Measurements from ENCODE around the gene GUCY2D.
"Not testable (repeated sequence)": the region's sequence is repeated elsewhere in the genome, so short reads cannot be mapped to it uniquely, and the experiment has no call there.

GUCY2D gene

DNA sequence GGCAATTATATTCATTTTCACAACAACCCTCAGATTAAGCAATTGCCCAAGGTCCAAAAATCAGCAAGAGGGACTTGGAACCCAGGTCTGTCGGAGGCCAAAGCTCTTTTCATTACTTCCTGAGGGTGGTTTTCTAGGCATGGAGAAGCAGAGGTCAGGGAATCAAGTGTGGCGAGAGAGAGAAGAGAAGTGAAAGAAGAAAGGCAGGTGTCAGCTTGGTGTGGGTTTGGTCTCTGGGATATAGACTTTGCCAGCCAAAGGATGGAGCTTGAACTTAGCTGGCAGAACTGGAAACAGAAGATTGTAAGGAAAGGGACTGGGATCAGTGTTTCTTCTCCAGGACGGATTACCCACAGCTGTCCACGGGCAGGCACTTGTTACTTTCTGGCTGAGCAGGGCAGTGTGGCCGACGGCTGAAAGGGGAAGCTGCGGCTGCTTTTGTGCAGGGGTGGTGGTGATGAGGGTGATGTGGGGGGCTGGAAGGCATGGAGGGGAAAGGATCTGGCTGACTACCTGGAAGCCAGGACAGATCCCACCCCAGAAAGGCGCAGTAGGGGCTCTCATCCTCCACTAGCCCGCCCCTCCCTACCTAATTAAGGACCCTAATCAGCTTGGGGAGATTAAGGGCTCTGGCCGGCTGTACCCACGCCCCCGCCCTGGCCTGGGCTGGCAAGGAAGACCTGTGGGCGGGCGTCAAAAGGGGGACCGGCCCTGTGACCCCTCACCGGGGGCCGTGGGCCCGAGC lies at the start of gene GUCY2D:
GUCY2D (plus strand) TSS at position 640 of the 745 bp plus-strand sequence. CDS start 433 bp downstream, outside the sequence.
- no peak for DNase-seq (ENCODE audit: low read depth)
- H3K4me3 ChIP-seq (ENCODE audit: low read length): no peak within 1 kb of the TSS
- TF ChIP-seq, protein P1, sequence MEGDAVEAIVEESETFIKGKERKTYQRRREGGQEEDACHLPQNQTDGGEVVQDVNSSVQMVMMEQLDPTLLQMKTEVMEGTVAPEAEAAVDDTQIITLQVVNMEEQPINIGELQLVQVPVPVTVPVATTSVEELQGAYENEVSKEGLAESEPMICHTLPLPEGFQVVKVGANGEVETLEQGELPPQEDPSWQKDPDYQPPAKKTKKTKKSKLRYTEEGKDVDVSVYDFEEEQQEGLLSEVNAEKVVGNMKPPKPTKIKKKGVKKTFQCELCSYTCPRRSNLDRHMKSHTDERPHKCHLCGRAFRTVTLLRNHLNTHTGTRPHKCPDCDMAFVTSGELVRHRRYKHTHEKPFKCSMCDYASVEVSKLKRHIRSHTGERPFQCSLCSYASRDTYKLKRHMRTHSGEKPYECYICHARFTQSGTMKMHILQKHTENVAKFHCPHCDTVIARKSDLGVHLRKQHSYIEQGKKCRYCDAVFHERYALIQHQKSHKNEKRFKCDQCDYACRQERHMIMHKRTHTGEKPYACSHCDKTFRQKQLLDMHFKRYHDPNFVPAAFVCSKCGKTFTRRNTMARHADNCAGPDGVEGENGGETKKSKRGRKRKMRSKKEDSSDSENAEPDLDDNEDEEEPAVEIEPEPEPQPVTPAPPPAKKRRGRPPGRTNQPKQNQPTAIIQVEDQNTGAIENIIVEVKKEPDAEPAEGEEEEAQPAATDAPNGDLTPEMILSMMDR (conservative IDR thresholded peaks at IDR 0.05; ENCODE audit: low read length): no peak

DNA sequence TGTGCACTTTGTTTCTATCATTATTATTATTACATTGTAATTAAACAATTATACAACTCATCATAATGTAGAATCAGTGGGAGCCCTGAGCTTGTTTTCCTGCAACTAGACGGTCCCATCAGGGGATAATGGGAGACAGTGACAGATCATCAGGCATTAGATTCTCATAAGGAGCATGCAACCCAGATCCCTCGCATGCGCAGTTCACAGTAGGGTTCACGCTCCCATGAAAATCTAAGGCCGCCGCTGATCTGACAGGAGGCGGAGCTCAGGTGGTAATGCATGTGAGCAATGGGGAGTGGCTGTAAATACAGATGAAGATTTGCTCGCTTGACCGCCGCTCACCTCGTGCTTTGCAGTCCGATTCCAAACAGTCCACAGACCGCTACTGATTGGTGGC lies 49.1 kb upstream of the GUCY2D start:
- H3K4me3 ChIP-seq (ENCODE audit: low read length); DNase-seq (ENCODE audit: low read depth): not testable (repeated sequence)

DNA sequence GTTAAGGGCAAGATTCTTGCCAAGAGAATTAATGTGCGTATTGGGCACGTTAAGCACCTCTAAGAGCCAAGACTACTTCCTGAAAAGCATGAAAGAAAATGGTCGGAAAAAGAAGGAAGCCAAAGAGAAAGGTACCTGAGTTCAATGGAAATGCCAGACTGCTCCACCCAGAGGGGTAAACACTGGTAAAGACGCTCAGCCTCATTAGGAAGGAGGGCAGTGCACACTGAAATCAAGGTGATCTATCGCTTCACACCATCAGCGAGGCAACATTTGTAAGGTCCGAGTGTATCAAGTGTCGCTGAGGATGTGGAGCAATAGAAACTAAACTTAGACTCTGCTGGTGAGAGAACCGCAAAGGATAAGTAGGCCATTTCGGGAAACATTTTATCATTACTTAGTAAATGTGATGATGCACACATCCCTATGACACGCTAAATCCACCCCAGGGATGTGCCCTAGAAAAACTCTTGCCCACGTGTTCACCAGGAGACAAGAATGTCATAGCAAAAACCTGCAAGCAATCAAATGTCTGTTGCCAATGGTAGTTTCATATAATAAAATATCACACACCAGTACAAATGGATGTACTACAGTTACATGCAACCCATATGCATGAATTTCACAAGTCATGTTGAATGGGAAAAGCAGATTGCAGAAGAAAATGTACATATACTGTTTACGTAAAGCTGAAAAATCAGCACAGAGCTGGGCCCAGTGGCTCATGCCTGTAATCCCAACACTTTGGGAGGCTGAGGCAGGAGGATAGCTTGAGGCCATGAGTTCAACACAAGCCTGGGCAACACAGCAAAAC lies 46.8 kb upstream of the GUCY2D start:
- TF ChIP-seq, protein P1 (conservative IDR thresholded peaks at IDR 0.05; ENCODE audit: low read length): no peak
- DNase-seq (ENCODE audit: low read depth): peak; percentile 17

DNA sequence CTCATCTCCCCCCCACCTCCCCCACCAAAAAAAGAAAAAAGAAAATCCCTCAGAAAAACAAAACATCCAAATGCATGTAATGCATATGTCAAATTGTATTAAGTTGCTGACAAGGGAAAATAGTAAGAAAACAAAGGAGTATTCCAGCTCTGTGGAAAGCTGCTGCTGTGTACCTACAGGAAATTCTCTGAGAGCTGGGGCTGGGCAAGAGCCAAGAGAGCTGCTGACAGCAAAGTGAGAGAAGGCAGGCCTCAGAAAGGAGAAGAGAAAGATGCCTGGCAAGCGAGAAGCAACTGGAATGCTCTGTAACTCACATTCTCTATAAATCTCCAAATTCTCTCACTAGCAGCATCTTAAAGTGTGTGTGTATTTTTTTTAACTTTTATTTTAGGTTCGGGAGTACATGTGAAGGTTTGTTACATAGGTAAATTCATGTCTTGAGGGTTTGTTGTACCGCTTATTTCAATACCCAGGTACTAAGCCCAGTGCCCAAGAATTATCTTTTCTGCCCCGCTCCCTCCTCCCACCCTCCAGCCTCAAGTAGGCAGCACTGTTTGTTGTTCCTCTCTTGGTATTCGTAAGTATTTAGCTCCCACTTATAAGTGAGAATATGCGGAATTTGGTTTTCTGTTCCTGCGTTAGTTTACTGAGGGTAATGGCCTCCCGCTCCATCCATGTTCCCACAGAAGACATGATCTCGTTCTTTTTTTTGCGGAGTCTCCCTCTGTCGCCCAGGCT lies 46.0 kb upstream of the GUCY2D start:
- no peak overlapping the region for H3K4me3 ChIP-seq (ENCODE audit: low read length)
- DNase-seq (ENCODE audit: low read depth): peak; percentile 11
- TF ChIP-seq, protein P1 (conservative IDR thresholded peaks at IDR 0.05; ENCODE audit: low read length): no peak

More for the DNA sequence above, 46.8 kb upstream of the GUCY2D start:
- no peak overlapping the region for H3K4me3 ChIP-seq (ENCODE audit: low read length)

DNA sequence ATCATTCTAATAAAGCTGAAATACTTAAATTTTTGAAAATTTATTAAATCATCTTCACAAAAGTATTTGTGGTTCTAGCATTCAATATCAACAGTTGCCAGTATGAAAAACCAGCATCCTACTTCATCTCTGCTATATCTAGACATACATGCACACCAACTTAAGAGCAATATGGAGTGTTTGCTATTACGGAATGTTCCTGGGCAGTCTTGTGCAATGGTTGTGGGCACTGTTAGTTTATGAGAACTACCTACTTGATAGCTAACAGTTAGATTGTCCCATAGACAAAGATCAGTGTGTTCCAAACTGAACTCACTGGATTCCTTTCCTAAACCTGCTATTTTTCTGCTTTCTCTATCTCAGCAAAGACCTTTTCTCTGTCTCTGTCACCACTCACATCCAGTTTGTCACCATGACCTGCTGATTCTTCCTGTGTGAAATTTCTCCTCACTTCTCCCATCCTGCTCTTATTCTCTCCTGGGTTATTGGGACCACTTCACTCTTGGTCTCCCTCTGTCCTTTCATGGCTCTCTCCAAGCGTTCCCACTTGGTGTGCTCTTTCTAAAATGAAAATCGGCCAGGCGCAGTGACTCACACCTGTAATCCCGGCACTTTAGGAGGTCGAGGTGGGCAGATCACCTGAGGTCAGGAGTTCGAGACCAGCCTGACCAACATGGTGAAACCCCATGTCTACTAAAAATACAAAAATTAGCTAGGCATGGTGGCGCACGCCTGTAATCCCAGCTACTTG lies 42.7 kb upstream of the GUCY2D start:
- no peak for DNase-seq (ENCODE audit: low read depth)
- no peak overlapping the region for H3K4me3 ChIP-seq (ENCODE audit: low read length)
- TF ChIP-seq, protein P1 (conservative IDR thresholded peaks at IDR 0.05; ENCODE audit: low read length): no peak

DNA sequence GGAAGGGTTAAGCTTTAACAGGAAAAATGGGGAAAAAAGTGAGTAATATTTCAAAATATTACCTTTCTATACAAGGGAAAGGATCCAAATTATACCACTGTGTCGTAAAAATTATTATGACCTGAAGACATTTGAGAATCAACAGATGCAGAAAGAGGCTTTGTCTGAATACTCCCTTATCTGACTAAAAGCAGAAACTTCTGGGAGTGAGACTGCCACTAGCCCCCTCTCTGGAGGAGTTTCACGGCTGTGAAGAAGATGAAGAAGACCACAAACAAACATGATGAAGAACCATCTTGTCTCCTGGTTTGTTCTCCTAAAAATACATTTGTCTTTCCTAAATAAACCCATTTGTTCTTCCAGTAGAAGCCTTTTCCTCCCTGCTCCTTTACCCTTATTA lies 41.0 kb upstream of the GUCY2D start:
- no peak overlapping the region for H3K4me3 ChIP-seq (ENCODE audit: low read length)
- DNase-seq (ENCODE audit: low read depth): no peak
- TF ChIP-seq, protein P1 (conservative IDR thresholded peaks at IDR 0.05; ENCODE audit: low read length): no peak

DNA sequence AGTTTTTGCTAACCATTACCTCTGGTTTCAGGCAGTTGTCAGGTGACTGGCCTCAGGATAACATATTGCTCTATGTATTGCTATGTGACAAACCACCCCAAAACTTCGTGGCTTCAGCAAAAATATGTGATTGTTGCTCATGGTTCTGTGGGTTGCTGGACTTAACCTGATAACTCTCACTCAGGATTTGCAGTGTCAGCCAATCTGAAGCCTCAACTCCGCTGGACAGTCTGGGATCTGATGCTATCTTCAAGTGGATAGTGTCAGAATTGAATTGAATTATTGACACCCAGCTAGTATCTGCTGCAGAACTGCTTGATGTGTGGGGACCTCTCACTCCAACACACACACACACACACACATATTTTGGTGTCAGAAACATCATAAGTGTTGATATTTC lies 34.7 kb upstream of the GUCY2D start:
- H3K4me3 ChIP-seq (ENCODE audit: low read length): no peak overlapping the region
- TF ChIP-seq, protein P1 (conservative IDR thresholded peaks at IDR 0.05; ENCODE audit: low read length): no peak
- DNase-seq (ENCODE audit: low read depth): no peak
